Stimulated activated CD4-positive, alpha-beta T cell treated with anti-CD3 and anti-CD28 coated beads, Interleukin-4, amount 100 ng/mL, for 1 hour (primary cell): ENCODE results near the gene ZFYVE9.
"Not testable (repeated sequence)": the region's sequence is repeated elsewhere in the genome, so short reads cannot be mapped to it uniquely, and the experiment has no call there.

Experiments used
- DNase-seq: peaks from one replicate; pipeline ENCODE4 v3.0.0-alpha.2; 2020

ZFYVE9 gene

GRCh38 chr1:52345252-52345651, 203.4 kb downstream of the ZFYVE9 start:
- no peak for DNase-seq

DNA sequence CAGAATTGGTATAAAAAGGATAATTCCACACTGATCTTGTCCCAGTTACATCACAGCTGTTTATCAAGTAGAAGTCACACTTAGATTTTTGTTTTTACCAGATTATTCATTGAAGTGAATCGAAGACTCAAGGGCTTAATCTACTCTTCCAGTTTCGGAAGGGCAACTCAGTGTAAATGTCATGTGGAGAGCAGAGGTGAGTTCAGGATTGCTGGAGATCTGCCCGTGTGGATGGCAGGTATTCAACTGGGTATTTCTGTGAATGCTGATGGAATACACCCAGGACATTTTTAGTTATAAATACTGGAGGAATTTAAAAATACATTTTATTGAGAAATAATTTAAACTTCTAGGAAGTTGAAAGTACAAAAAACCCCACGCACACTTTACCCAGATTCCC, 204.8 kb downstream of the ZFYVE9 start:
- no peak for DNase-seq

- DNase-seq = no peak
Observed at GRCh38 chr1:52348704-52349300, 206.9 kb downstream of the ZFYVE9 start.

DNA sequence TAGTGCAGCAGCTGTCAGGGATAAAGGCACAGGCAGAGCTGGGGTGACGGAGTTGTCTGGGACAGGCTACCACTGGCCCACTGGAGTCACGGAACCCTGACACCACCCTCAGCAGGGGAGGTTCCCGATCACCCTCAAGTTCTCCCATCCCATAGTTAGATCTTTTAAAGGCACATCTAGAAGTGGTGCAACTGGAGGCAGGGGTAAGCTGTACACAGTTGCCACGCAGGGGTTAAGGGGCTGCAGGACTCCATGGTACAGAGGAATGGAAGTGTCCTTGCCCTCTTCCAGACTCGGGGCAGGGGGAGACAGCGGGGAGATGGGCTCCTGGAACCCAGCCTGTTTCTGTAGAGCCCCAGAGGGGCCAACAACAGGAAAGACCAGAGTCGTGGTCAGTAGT, 210.8 kb downstream of the ZFYVE9 start:
- DNase-seq = no peak

DNA sequence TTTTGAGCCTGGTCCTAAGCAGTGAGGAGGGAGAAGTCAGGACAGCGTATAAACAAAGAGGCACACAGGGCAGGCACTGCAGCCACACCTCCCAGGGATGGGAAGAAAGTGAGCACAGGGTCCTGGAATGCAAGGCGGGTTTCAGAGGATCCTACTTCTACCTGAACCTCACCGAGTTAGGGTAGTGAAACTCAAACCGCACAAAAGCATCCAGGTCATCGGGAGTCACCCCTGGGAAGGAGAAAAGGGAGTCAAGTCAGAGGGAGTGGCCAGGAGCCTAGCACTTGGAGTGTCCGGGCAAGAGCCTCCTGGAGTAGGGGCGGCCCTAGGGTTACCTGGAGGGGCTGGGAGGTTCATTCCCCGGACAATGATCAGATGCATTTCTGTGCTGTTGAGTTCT, 213.5 kb downstream of the ZFYVE9 start:
- DNase-seq = no peak

GRCh38 chr1:52355847-52356505, 214.1 kb downstream of the ZFYVE9 start:
- no peak for DNase-seq

GRCh38 chr1:52356818-52357355, 215.0 kb downstream of the ZFYVE9 start:
- no peak for DNase-seq

- DNase-seq = no peak
Observed at GRCh38 chr1:52357397-52357796, 215.5 kb downstream of the ZFYVE9 start.

- DNase-seq = no peak
Observed at GRCh38 chr1:52358851-52359497, 217.1 kb downstream of the ZFYVE9 start.

- DNase-seq = no peak
Observed at GRCh38 chr1:52359676-52360594, 218.0 kb downstream of the ZFYVE9 start.

DNA sequence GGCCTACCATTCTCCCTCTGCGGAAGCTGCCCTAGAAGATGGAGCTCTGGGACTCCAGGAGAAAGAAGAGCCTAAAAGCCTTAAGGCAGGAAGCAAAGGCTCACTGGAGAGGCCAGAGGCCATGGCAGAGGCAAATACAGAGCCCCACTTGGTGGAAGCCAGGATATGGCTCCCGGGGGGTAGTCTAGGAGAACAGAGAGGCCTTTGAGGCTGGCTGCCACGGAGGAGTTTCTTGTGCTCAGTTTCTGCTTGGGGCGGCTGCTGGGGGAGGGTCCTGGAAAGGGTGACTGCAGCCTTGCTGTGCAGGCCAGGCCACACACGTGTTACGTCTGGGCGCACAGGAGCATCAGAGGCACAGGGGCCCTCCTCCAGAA, 218.7 kb downstream of the ZFYVE9 start:
- no peak for DNase-seq

- DNase-seq = no peak
Observed at GRCh38 chr1:52364235-52364839, 222.4 kb downstream of the ZFYVE9 start.

DNA sequence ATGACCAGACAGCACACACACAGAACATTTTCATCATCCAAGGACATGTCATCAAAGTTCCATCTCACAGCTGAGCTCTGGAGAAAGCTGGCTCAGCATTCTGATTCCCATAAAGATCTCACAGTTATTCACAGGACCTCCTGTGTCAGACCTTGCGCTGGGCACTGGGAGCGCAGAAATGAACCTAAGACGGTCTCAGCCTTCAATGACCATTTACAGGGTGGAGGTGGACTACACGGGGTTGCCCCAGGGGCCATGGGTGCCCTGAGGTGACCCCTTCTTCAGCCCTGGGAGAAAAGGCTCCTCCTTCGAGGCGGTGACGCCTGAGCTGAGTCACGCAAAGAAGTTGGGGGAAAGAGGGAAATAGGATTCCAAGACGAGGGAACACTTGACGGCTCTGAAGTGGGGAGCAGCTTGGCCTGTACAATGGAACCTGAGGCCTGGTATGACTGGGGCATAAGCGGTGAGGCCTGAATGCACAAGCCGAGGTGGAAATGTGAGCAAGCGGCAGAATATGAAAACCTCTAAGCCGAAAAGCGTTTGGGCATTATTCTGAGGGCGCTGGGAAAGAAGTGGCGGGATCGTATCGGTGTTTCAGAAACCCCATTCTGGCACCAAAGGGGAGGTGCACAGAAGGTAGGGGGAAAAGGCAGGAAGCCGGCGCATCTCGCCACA, 223.3 kb downstream of the ZFYVE9 start:
- peak; percentile 9 for DNase-seq

GRCh38 chr1:52365746-52366516, 224.0 kb downstream of the ZFYVE9 start, which contains the start of gene CC2D1B:
Gene CC2D1B, minus strand, starts transcription at chr1:52366205. Its CDS starts 1,585 bp downstream, at chr1:52364620.
- peak; percentile 99 for DNase-seq

DNA sequence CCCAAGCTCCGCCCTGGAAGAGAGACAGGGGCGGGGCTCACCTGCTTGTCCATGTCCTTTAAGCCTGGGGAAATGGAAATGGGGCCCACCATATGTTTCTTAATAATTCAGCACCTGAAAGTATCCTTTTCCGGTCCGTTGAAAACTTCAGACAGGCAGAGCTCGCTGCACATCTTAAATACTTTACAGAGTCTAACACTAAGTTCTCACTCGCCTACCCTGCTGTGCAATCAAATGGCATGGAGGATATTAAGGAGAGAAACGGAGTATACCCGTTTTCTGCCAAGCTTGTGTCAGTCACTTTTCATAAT, 224.6 kb downstream of the ZFYVE9 start:
- no peak for DNase-seq

- no peak for DNase-seq
Observed at GRCh38 chr1:52367272-52367671, 225.4 kb downstream of the ZFYVE9 start.

DNA sequence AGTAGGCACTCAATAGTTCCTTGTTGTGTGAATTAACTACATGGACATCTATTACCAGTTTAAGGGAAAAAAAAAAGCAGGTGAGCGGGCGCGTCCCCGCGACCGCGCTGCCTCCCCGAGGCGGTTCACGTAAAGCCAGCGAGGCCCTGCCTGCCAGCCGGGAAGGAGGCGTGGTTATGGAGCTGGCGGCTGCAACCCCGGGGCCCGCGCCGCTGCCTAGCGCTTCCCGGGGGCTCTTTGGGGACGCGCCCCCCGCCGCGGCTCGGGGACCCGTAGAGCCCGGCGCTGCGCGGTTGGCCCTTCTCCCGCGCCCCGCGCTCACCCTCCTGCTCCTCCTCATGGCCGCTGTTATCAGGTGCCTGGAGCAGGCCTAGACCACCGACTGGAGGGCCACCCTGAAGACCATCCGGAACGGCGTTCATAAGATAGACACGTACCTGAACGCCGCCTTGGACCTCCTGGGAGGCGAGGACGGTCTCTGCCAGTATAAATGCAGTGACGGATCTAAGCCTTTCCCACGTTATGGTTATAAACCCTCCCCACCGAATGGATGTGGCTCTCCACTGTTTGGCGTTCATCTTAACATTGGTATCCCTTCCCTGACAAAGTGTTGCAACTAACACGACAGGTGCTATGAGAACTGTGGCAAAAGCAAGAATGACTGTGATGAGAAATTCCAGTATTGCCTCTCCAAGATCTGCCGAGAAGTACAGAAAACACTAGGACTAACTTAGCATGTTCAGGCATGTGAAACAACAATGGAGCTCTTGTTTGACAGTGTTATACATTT, 226.7 kb downstream of the ZFYVE9 start:
- DNase-seq = peak; percentile 65

- not testable (repeated sequence) for DNase-seq
Observed at GRCh38 chr1:52369851-52370250, 228.0 kb downstream of the ZFYVE9 start.

GRCh38 chr1:52385376-52385775, 243.5 kb downstream of the ZFYVE9 start:
- DNase-seq = no peak

GRCh38 chr1:52386458-52386857, 244.6 kb downstream of the ZFYVE9 start:
- DNase-seq = no peak
